ENCODE data around the gene SOX13.

The SOX13 gene

GRCh38 chr1:204130178-204130577 is 57.3 kb downstream of the SOX13 start:
- TF ChIP-seq CTCF (IDR thresholded peaks at IDR 0.05; ENCODE audit: low read depth, low read length, missing control alignments), result no peak

GRCh38 chr1:204130981-204131892 is 58.3 kb downstream of the SOX13 start:
- no peak overlapping the region for H3K4me3 ChIP-seq (ENCODE audit: low read depth, low read length)
- DNase-seq (ENCODE audit: low read depth), result no peak
- TF ChIP-seq CTCF (IDR thresholded peaks at IDR 0.05; ENCODE audit: low read depth, low read length, missing control alignments), result no peak

More at GRCh38 chr1:204130178-204130577, 57.3 kb downstream of the SOX13 start:
- no peak for DNase-seq (ENCODE audit: low read depth)
- no peak overlapping the region for H3K4me3 ChIP-seq (ENCODE audit: low read depth, low read length)

GRCh38 chr1:204131978-204132377 is 59.1 kb downstream of the SOX13 start:
- TF ChIP-seq CTCF (IDR thresholded peaks at IDR 0.05; ENCODE audit: low read depth, low read length, missing control alignments), result no peak
- DNase-seq (ENCODE audit: low read depth), result no peak
- H3K4me3 ChIP-seq (ENCODE audit: low read depth, low read length), result no peak overlapping the region

DNA sequence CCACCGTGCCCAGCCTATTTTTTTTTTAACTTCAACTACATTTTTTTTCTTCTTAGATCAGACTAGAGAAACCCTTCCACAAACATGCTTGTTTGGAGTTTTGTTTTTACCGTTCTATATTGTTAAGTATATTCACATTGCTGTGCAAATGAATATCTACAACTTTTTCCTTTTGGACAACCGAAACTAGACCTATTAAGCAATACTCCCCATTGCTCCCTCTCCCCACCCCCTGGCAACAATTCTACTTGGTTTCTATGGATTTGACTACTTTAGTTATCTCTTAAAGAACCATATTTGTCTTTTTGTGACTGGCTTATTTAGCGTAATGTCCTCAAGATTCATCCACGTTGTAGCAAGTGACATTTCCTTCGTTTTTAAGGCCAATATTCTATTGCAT is 59.8 kb downstream of the SOX13 start:
- no peak for TF ChIP-seq CTCF (IDR thresholded peaks at IDR 0.05; ENCODE audit: low read depth, low read length, missing control alignments)
- no peak overlapping the region for H3K4me3 ChIP-seq (ENCODE audit: low read depth, low read length)
- DNase-seq (ENCODE audit: low read depth), result no peak

DNA sequence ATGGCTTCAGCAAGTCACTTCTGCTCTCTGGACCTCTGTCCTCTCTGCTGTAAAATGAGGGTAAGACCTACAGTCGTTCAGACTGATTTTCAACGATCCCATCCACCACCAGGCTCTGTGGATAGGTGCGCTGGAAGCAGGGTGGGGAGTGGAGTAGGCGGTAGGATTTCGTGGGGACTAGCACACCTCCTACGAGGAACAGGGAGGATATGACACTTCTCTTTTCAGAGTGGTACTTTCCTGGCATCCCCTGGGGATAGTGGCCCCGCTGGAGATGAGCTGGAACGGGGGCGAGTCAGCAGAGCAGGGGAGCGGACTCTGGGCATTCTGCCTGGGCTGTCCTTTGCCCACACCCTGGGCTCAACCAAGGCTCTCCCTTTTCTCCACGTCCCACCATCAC is 61.2 kb downstream of the SOX13 start:
- no peak for TF ChIP-seq CTCF (IDR thresholded peaks at IDR 0.05; ENCODE audit: low read depth, low read length, missing control alignments)
- no peak overlapping the region for H3K4me3 ChIP-seq (ENCODE audit: low read depth, low read length)
- DNase-seq (ENCODE audit: low read depth), result no peak

GRCh38 chr1:204136814-204137213 is 63.9 kb downstream of the SOX13 start:
- no peak for TF ChIP-seq CTCF (IDR thresholded peaks at IDR 0.05; ENCODE audit: low read depth, low read length, missing control alignments)
- DNase-seq (ENCODE audit: low read depth), result no peak
- H3K4me3 ChIP-seq (ENCODE audit: low read depth, low read length), result no peak overlapping the region

GRCh38 chr1:204139088-204139487 is 66.2 kb downstream of the SOX13 start:
- no peak for DNase-seq (ENCODE audit: low read depth)
- TF ChIP-seq CTCF (IDR thresholded peaks at IDR 0.05; ENCODE audit: low read depth, low read length, missing control alignments), result no peak
- H3K4me3 ChIP-seq (ENCODE audit: low read depth, low read length), result no peak overlapping the region
